ENCODE data around the gene PHKG2.

Gene PHKG2

GRCh38 chr16:30757316-30757715, 9.1 kb downstream of the PHKG2 start:
- DNase-seq (ENCODE audit: low read depth) = no peak

GRCh38 chr16:30758988-30759491, 10.8 kb downstream of the PHKG2 start:
- DNase-seq (ENCODE audit: low read depth) = no peak

GRCh38 chr16:30760001-30760559, 11.9 kb downstream of the PHKG2 start:
- no peak for DNase-seq (ENCODE audit: low read depth)

GRCh38 chr16:30760577-30761426, 12.6 kb downstream of the PHKG2 start:
- DNase-seq (ENCODE audit: low read depth) = no peak

GRCh38 chr16:30761427-30761927, 13.3 kb downstream of the PHKG2 start:
- peak; percentile 15 for DNase-seq (ENCODE audit: low read depth)

- DNase-seq (ENCODE audit: low read depth) = peak; percentile 84
These were observed 14.0 kb downstream of the PHKG2 start, which contains the start of the genes CFAP119 and RNF40 for GRCh38 chr16:30761928-30762902. CFAP119 (minus strand) TSS chr16:30762062; CDS start chr16:30761748, 314 bp downstream. RNF40 (plus strand) TSS chr16:30762322; CDS start chr16:30762546, 224 bp downstream.

- DNase-seq (ENCODE audit: low read depth) = no peak
These were observed 14.9 kb downstream of the PHKG2 start for GRCh38 chr16:30762991-30763725.

- no peak for DNase-seq (ENCODE audit: low read depth)
These were observed 15.9 kb downstream of the PHKG2 start for GRCh38 chr16:30764086-30764485.

GRCh38 chr16:30764816-30765465, 16.7 kb downstream of the PHKG2 start:
- DNase-seq (ENCODE audit: low read depth) = no peak

- no peak for DNase-seq (ENCODE audit: low read depth)
These were observed 18.1 kb downstream of the PHKG2 start for GRCh38 chr16:30766206-30766932.

- DNase-seq (ENCODE audit: low read depth) = no peak
These were observed 18.7 kb downstream of the PHKG2 start for GRCh38 chr16:30766933-30767284.

GRCh38 chr16:30767767-30768465, 19.7 kb downstream of the PHKG2 start:
- DNase-seq (ENCODE audit: low read depth) = no peak

GRCh38 chr16:30768583-30769181, 20.5 kb downstream of the PHKG2 start:
- DNase-seq (ENCODE audit: low read depth) = no peak

GRCh38 chr16:30769379-30770089, 21.3 kb downstream of the PHKG2 start:
- DNase-seq (ENCODE audit: low read depth) = no peak

GRCh38 chr16:30771726-30772125, 23.5 kb downstream of the PHKG2 start:
- no peak for DNase-seq (ENCODE audit: low read depth)

GRCh38 chr16:30773826-30774225, 25.6 kb downstream of the PHKG2 start:
- DNase-seq (ENCODE audit: low read depth) = no peak

- no peak for DNase-seq (ENCODE audit: low read depth)
These were observed 26.3 kb downstream of the PHKG2 start for GRCh38 chr16:30774367-30775130.

- no peak for DNase-seq (ENCODE audit: low read depth)
These were observed 26.8 kb downstream of the PHKG2 start for GRCh38 chr16:30775131-30775391.
